Motor neuron (in vitro differentiated cells): ENCODE data around the gene KIF18A. TPM values are rescaled to one million over a fixed set of nuclear protein-coding genes. Genes with fewer than 3 reads are reported as not detected.
"Not testable (repeated sequence)": the region's sequence is repeated elsewhere in the genome, so short reads cannot be mapped to it uniquely, and the experiment has no call there.

ENCODE experiments used
- ATAC-seq, 8 experiments: fragments of 200-7000 bp; cut with Tn5 transposase; replicated peaks in 6 of 8; 2 replicates each; pipeline ENCODE4 v1.8.0; 2021; ENCODE audit warnings: mild to moderate bottlenecking in 8 of 8, moderate library complexity in 8 of 8
- H3K27ac ChIP-seq, 2 donors: fragments of 250-450 bp; sonication (Bioruptor Pico); 2 replicates each; pipeline ENCODE4 v1.9.0; 2021; ENCODE audit warnings: antibody characterized with exemption in 2 of 2, mild to moderate bottlenecking in 2 of 2, moderate library complexity in 1 of 2
- H3K4me1 ChIP-seq, 2 donors: fragments of 250-450 bp; sonication (Bioruptor Pico); replicated peaks in 1 of 2; 2 replicates each; pipeline ENCODE4 v1.6.1; 2021; ENCODE audit warnings: antibody characterized with exemption in 2 of 2, mild to moderate bottlenecking in 2 of 2, moderate library complexity in 1 of 2
- H3K4me3 ChIP-seq, 5 donors: fragments of 250-450 bp; sonication (Bioruptor Pico); 2 replicates each; pipeline ENCODE4 v1.9.0; 2021; ENCODE audit warnings: antibody characterized with exemption in 5 of 5, mild to moderate bottlenecking in 5 of 5, moderate library complexity in 4 of 5
- WGBS, 10 experiments: fragments of 450-650 bp; shearing (Covaris generic); methylation state at CpG; one replicate each; pipeline ENCODE4 v1.0.0; 2022; 5-methylcytosine and 5-hydroxymethylcytosine counted together
- in situ Hi-C, 9 experiments: fragments of 400-800 bp; cut with MboI; loops; one replicate each; pipeline ENCODE4 v1.15.0; 2021; ENCODE audit warnings: low sequenced_read_pairs in 9 of 9, low pct_unique_long_range_greater_than_20kb in 2 of 9; ENCODE audit not compliant: unreplicated experiment in 9 of 9
- total RNA-seq, 8 experiments: library from RNA; unstranded; fragments of 300-600 nt; gene quantifications; 2 replicates each; pipeline versions ENCODE4 v1.2.3 to v1.2.4, GENCODE V29; 2022

KIF18A gene
- total RNA-seq, result 10 to 100 TPM in 3 of 8 experiments, 1 to 10 TPM in 3, under 1 TPM in 2; 0.86 to 17.8 (median 2.4) TPM

GRCh38 chr11:28107750-28108618 lies at the start of gene KIF18A, which contains the start of gene METTL15:
Gene KIF18A, minus strand, starts transcription at chr11:28108156. Its CDS starts 10,209 bp downstream, at chr11:28097947.
Gene METTL15, plus strand, starts transcription at chr11:28108388. Its CDS starts 4,947 bp downstream, at chr11:28113335.
- peak within 1 kb of the TSS; percentile 20 to 59 for H3K27ac ChIP-seq
- H3K4me3 ChIP-seq, result peak within 1 kb of the TSS; percentile 43 to 92 (median 53)
- in situ Hi-C loops, result no loop called here
- 0% methylated on average over 1 to 19 of the region's 38 CpGs; no CpG with 5 or more reads in 3 of the 10 experiments for WGBS, 10 experiments
- peaks cover 3 to 29% of the 10 kb centered on the region in 2 donors for H3K4me1 ChIP-seq
- peak; percentile 94 to 98 (median 96) for ATAC-seq

GRCh38 chr11:28153586-28153985 lies 45.6 kb upstream of the KIF18A start:
- Histone ChIP-seq H3K4me1 (no peaks in the 10 kb centered on the region), H3K4me3 (no peak overlapping the region), H3K27ac (no peak overlapping the region)
- no peak for ATAC-seq
- 57 to 100% (median 90%) methylated on average over 1 to 2 of the region's 2 CpGs; no CpG with 5 or more reads in 2 of the 10 experiments for WGBS, 10 experiments
- in situ Hi-C loops, result no loop called here

- peak in 1 of 8 experiments; percentile 23 for ATAC-seq
- H3K4me1 ChIP-seq, result no peaks in the 10 kb centered on the region
- in situ Hi-C loops, result no loop called here
- H3K4me3 ChIP-seq, result no peak overlapping the region
- no peak overlapping the region for H3K27ac ChIP-seq
- 50 to 100% (median 77%) methylated on average over 2 of the region's 2 CpGs; no CpG with 5 or more reads in 5 of the 10 experiments for WGBS, 10 experiments
Measured at GRCh38 chr11:28152743-28153142, 44.8 kb upstream of the KIF18A start.

- peak in 3 of 8 experiments; percentile 19 to 96 (median 94) for ATAC-seq
- 0 to 100% (median 80%) methylated on average over 1 to 2 of the region's 2 CpGs; no CpG with 5 or more reads in 1 of the 10 experiments for WGBS, 10 experiments
- no peak overlapping the region for H3K27ac ChIP-seq
- no peaks in the 10 kb centered on the region for H3K4me1 ChIP-seq
- in situ Hi-C loops, result loop anchor here in 1 of 9 experiments (25.0 kb wide), 1 partner anchor 434 kb away; the partner anchor contains the start of gene BDNF
- no peak overlapping the region for H3K4me3 ChIP-seq
Measured at GRCh38 chr11:28146123-28146751, 38.3 kb upstream of the KIF18A start.

- Histone ChIP-seq H3K27ac (no peak overlapping the region), H3K4me1 (no peaks in the 10 kb centered on the region), H3K4me3 (no peak overlapping the region)
- ATAC-seq, result peak in 1 of 8 experiments; percentile 16
- in situ Hi-C loops, result loop anchor here in 1 of 9 experiments (25.0 kb wide), 1 partner anchor 433 kb away; the partner anchor contains the start of gene BDNF
- 85 to 100% (median 93%) methylated on average over 2 of the region's 2 CpGs; no CpG with 5 or more reads in 4 of the 10 experiments for WGBS, 10 experiments
Measured at GRCh38 chr11:28144808-28145207, 36.9 kb upstream of the KIF18A start.

GRCh38 chr11:28142724-28143123 lies 34.8 kb upstream of the KIF18A start:
- H3K4me1 ChIP-seq, result no peaks in the 10 kb centered on the region
- 80 to 100% (median 86%) methylated on average over 1 of the region's 1 CpG; no CpG with 5 or more reads in 1 of the 10 experiments for WGBS, 10 experiments
- no peak for ATAC-seq
- no peak overlapping the region for H3K4me3 ChIP-seq
- H3K27ac ChIP-seq, result no peak overlapping the region
- in situ Hi-C loops, result loop anchor here in 1 of 9 experiments (25.0 kb wide), 1 partner anchor 430 kb away; the partner anchor contains the start of gene BDNF

- WGBS, 10 experiments, result 80 to 100% (median 100%) methylated on average over 1 to 8 of the region's 9 CpGs
Measured at GRCh38 chr11:28140689-28141455, 32.9 kb upstream of the KIF18A start.

GRCh38 chr11:28139841-28140415 lies 32.0 kb upstream of the KIF18A start:
- in situ Hi-C loops, result loop anchor here in 1 of 9 experiments (25.0 kb wide), 1 partner anchor 428 kb away; the partner anchor contains the start of gene BDNF
- Histone ChIP-seq H3K4me1 (no peaks in the 10 kb centered on the region), H3K27ac (no peak overlapping the region), H3K4me3 (no peak overlapping the region)
- ATAC-seq, result peak in 1 of 8 experiments; percentile 52
- WGBS, 10 experiments, result 80 to 100% (median 94%) methylated on average over 1 to 5 of the region's 5 CpGs; no CpG with 5 or more reads in 2 of the 10 experiments

More at GRCh38 chr11:28140689-28141455, 32.9 kb upstream of the KIF18A start:
- ATAC-seq, result no peak
- Histone ChIP-seq H3K27ac (no peak overlapping the region), H3K4me1 (no peaks in the 10 kb centered on the region), H3K4me3 (no peak overlapping the region)
- in situ Hi-C loops, result loop anchor here in 1 of 9 experiments (25.0 kb wide), 1 partner anchor 429 kb away; the partner anchor contains the start of gene BDNF

- no peak overlapping the region for H3K27ac ChIP-seq
- in situ Hi-C loops, result loop anchor here in 1 of 9 experiments (25.0 kb wide), 1 partner anchor 426 kb away; the partner anchor contains the start of gene BDNF
Measured at GRCh38 chr11:28137832-28138231, 29.9 kb upstream of the KIF18A start.

GRCh38 chr11:28137366-28137765 lies 29.4 kb upstream of the KIF18A start:
- in situ Hi-C loops, result loop anchor here in 1 of 9 experiments (25.0 kb wide), 1 partner anchor 425 kb away; the partner anchor contains the start of gene BDNF
- Histone ChIP-seq H3K27ac (no peak overlapping the region), H3K4me3 (no peak overlapping the region), H3K4me1 (no peaks in the 10 kb centered on the region)
- 92 to 100% (median 98%) methylated on average over 3 of the region's 3 CpGs; no CpG with 5 or more reads in 1 of the 10 experiments for WGBS, 10 experiments
- ATAC-seq, result no peak

More at GRCh38 chr11:28137832-28138231, 29.9 kb upstream of the KIF18A start:
- WGBS, 10 experiments, result 75 to 100% (median 100%) methylated on average over 1 of the region's 1 CpG; no CpG with 5 or more reads in 2 of the 10 experiments
- ATAC-seq, result no peak
- Histone ChIP-seq H3K4me3 (no peak overlapping the region), H3K4me1 (no peaks in the 10 kb centered on the region)

GRCh38 chr11:28136157-28136556 lies 28.2 kb upstream of the KIF18A start:
- H3K4me1 ChIP-seq, ATAC-seq, H3K4me3 ChIP-seq, H3K27ac ChIP-seq: not testable (repeated sequence)
- in situ Hi-C loops, result loop anchor here in 1 of 9 experiments (25.0 kb wide), 1 partner anchor 424 kb away; the partner anchor contains the start of gene BDNF
- 88 to 100% (median 100%) methylated on average over 1 to 3 of the region's 4 CpGs; no CpG with 5 or more reads in 4 of the 10 experiments for WGBS, 10 experiments
